Activated CD4-positive, CD25-positive, alpha-beta regulatory T cell treated with anti-CD3 and anti-CD28 coated beads, Interleukin-2, amount 50 U/mL, for 16 hours (primary cell): Measurements from ENCODE around the gene MAP3K7.

ENCODE experiments used
- DNase-seq: peaks from one replicate; pipeline ENCODE4 v3.0.0-alpha.2; 2020; ENCODE audit warnings: low read depth, low spot score

MAP3K7 gene

GRCh38 chr6:90530882-90531281 is 56.0 kb downstream of the MAP3K7 start:
- DNase-seq, result no peak

- no peak for DNase-seq
Measured at GRCh38 chr6:90525421-90525820, 61.5 kb downstream of the MAP3K7 start.

GRCh38 chr6:90523779-90524310 is 63.0 kb downstream of the MAP3K7 start:
- no peak for DNase-seq

- DNase-seq, result no peak
Measured at GRCh38 chr6:90521955-90522354, 64.9 kb downstream of the MAP3K7 start.

GRCh38 chr6:90516074-90516660 is 70.7 kb downstream of the MAP3K7 start:
- DNase-seq, result no peak

- no peak for DNase-seq
Measured at GRCh38 chr6:90514496-90514895, 72.4 kb downstream of the MAP3K7 start.

GRCh38 chr6:90508753-90509152 is 78.1 kb downstream of the MAP3K7 start:
- DNase-seq, result no peak

- DNase-seq, result no peak
Measured at GRCh38 chr6:90502866-90503407, 83.9 kb downstream of the MAP3K7 start.

GRCh38 chr6:90502381-90502780 is 84.5 kb downstream of the MAP3K7 start:
- DNase-seq, result no peak

- no peak for DNase-seq
Measured at GRCh38 chr6:90500458-90500857, 86.4 kb downstream of the MAP3K7 start.

GRCh38 chr6:90497411-90497810 is 89.5 kb downstream of the MAP3K7 start:
- no peak for DNase-seq

- no peak for DNase-seq
Measured at GRCh38 chr6:90496258-90497016, 90.4 kb downstream of the MAP3K7 start.

GRCh38 chr6:90495216-90495817 is 91.6 kb downstream of the MAP3K7 start:
- no peak for DNase-seq

- DNase-seq, result no peak
Measured at GRCh38 chr6:90494067-90494780, 92.6 kb downstream of the MAP3K7 start.

- DNase-seq, result no peak
Measured at GRCh38 chr6:90493332-90493731, 93.5 kb downstream of the MAP3K7 start.

- DNase-seq, result no peak
Measured at GRCh38 chr6:90492798-90493197, 94.1 kb downstream of the MAP3K7 start.

GRCh38 chr6:90492369-90492768 is 94.5 kb downstream of the MAP3K7 start:
- no peak for DNase-seq

GRCh38 chr6:90490030-90490716 is 96.7 kb downstream of the MAP3K7 start:
- no peak for DNase-seq

GRCh38 chr6:90488816-90489215 is 98.1 kb downstream of the MAP3K7 start:
- DNase-seq, result no peak

GRCh38 chr6:90485635-90486277 is 101.1 kb downstream of the MAP3K7 start:
- no peak for DNase-seq

- DNase-seq, result no peak
Measured at GRCh38 chr6:90484903-90485302, 102.0 kb downstream of the MAP3K7 start.
